ENCODE data around the gene SIRT6. TPM values are rescaled to one million over a fixed set of nuclear protein-coding genes. Genes with fewer than 3 reads are reported as not detected.

Gene SIRT6
- total and polyA plus RNA-seq, 2 donors (not counting 1 experiment from before 2014, with no cell fraction given), result 8.8 to 9.2 TPM

DNA sequence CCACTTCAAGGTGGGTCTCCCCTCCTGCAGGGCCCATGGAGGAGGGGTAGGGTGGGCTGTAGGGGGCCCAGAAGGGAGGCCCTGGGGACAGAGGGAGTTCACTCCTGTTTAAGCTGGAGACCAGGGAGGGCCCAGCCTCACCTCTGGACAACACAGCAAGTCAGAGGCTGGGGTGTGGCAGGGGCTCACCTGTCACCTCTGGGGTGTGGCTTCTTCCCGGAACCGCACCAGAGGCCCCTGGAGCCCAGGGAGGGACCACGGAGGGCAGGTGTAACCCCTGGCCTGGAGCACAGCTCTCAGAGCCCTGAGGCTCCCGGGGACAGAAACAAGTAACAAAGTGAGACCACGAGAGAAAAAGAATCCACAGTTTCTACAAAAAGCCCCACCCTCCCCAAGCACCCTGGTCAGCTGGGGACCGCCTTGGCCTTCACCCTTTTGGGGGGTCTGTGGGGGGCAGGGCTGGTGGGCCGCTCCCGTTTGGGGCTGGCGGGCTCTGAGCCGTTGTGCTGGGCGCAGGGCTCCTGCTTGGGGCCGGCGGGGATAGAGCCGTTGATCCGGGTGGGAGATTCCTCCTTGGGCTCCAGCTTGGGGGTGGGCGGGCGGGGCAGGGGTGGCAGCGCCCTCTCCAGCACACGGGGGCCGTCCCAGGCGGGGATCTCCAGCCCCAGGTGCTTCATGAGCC lies 8.0 kb downstream of the SIRT6 start:
- no peak overlapping the region for H3K4me3 ChIP-seq (replicated peaks in 1 of 4; ENCODE audit: control extremely low read depth in 1 of 4, insufficient read depth in 1 of 4, low read depth in 3 of 4, low read length in 4 of 4)
- H3K4me1 ChIP-seq (ENCODE audit: control insufficient read depth, extremely low read depth, insufficient read depth, low read length), result no peaks in the 10 kb centered on the region
- H3K4me2 ChIP-seq (ENCODE audit: extremely low read depth, insufficient read depth, low read length), result no peak overlapping the region
- H3K27me3 ChIP-seq (ENCODE audit: control insufficient read depth, insufficient read depth, low read length), result peaks cover 2% of the 10 kb centered on the region
- H3K27ac ChIP-seq (ENCODE audit: insufficient read depth, low read length), result no peak overlapping the region
- H2AFZ ChIP-seq (ENCODE audit: low read length), result no peak overlapping the region
- H3K9me3 ChIP-seq (ENCODE audit: control insufficient read depth, insufficient read depth, low read depth, low read length), result no peaks in the 10 kb centered on the region
- DNase-seq (ENCODE audit: low read depth in 2 of 2), result no peak
- no peaks in the 10 kb centered on the region for H4K20me1 ChIP-seq (ENCODE audit: control insufficient read depth, extremely low read depth, insufficient read depth, low read length)
- H3K79me2 ChIP-seq (ENCODE audit: control insufficient read depth, insufficient read depth, low read length), result no peaks in the 10 kb centered on the region
- no peak overlapping the region for H3K9ac ChIP-seq (ENCODE audit: insufficient read depth, low read length)
- peaks cover 4% of the 10 kb centered on the region for H3K36me3 ChIP-seq (ENCODE audit: control insufficient read depth, insufficient read depth, low read length)
- TF ChIP-seq, protein P1, sequence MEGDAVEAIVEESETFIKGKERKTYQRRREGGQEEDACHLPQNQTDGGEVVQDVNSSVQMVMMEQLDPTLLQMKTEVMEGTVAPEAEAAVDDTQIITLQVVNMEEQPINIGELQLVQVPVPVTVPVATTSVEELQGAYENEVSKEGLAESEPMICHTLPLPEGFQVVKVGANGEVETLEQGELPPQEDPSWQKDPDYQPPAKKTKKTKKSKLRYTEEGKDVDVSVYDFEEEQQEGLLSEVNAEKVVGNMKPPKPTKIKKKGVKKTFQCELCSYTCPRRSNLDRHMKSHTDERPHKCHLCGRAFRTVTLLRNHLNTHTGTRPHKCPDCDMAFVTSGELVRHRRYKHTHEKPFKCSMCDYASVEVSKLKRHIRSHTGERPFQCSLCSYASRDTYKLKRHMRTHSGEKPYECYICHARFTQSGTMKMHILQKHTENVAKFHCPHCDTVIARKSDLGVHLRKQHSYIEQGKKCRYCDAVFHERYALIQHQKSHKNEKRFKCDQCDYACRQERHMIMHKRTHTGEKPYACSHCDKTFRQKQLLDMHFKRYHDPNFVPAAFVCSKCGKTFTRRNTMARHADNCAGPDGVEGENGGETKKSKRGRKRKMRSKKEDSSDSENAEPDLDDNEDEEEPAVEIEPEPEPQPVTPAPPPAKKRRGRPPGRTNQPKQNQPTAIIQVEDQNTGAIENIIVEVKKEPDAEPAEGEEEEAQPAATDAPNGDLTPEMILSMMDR (conservative IDR thresholded peaks at IDR 0.05 in 1 of 2, IDR thresholded peaks at IDR 0.05 in 1 of 2; ENCODE audit: low read depth in 1 of 2, low read length in 2 of 2), result no peak
- no peak for TF ChIP-seq EZH2 (IDR thresholded peaks at IDR 0.05; ENCODE audit: low read length, missing control alignments)

DNA sequence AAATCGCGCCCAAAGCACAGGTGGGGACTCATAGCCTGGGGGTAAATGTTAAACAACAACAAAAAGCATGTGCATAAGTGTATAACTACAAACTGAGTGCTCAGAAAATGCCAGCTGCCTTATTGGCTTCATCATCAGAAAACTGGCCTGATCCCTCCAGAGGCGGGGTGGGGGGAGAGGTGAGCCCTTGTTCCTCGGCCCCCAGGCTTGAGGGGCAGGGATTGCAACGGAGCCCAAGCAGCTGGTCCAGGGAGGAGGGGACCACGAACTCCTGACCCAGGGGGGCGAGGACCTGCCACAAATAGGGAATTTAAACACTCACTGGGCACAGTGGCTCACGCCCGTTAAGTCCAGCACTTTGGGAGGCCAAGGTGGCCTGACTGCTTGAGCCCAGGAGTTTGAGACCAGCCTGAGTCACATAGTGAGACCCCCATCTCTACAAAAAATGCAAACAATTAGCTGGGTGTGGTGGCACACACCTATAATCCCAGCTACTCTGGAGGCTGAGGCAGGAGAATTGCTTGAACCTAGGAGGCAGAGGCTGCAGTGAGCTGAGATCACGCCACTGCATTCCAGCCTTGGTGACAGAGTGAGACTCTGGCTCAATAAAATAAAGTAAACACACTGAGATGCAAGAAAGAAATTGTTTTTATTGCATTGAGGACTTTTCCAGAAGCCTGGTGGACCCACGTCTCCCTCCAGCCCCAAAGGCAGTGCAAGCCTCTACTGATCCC lies 8.7 kb downstream of the SIRT6 start:
- Histone ChIP-seq H2AFZ (ENCODE audit: low read length) (no peak overlapping the region), H3K4me2 (ENCODE audit: extremely low read depth, insufficient read depth, low read length) (no peak overlapping the region)

DNA sequence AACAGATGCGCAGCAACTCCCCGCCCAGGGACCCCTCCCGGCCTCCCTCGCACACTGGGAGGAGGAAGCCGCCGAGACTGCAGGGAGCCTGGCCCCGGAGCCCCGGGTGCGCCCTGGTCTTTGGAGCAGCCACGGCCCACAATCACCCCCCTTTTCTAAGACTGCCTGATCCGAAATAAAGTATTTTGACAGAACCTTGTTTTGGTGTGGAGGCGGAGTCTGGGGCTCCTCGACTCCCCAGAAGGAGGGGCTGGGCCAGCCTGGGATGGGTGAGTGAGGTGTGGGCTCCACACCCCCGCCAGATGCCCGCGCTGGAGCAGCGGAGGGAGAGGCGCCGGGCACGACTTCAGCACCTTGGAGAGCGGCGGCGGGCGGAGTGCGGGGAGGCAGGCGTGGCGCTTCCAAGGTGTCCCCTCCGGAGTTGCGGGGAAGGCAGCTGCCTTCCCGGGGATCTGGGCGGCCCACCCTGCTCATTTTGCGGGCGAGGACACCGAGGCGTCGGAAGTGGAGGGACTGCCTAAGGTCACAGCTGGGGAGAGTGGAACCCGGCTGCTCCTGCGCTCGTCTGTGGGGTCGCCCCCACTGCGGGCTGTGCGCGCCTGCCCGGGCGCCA lies 9.4 kb downstream of the SIRT6 start:
- peak; percentile 21 to 30 for DNase-seq (ENCODE audit: low read depth in 2 of 2)

More for the DNA sequence above, 8.7 kb downstream of the SIRT6 start:
- TF ChIP-seq, protein P1 (conservative IDR thresholded peaks at IDR 0.05 in 1 of 2, IDR thresholded peaks at IDR 0.05 in 1 of 2; ENCODE audit: low read depth in 1 of 2, low read length in 2 of 2), result no peak
- no peak for TF ChIP-seq EZH2 (IDR thresholded peaks at IDR 0.05; ENCODE audit: low read length, missing control alignments)
- Histone ChIP-seq H3K9me3 (ENCODE audit: control insufficient read depth, insufficient read depth, low read depth, low read length) (no peaks in the 10 kb centered on the region), H3K36me3 (ENCODE audit: control insufficient read depth, insufficient read depth, low read length) (peaks cover 4% of the 10 kb centered on the region), H4K20me1 (ENCODE audit: control insufficient read depth, extremely low read depth, insufficient read depth, low read length) (no peaks in the 10 kb centered on the region), H3K27ac (ENCODE audit: insufficient read depth, low read length) (no peak overlapping the region), H3K4me3 (replicated peaks in 1 of 4; ENCODE audit: control extremely low read depth in 1 of 4, insufficient read depth in 1 of 4, low read depth in 3 of 4, low read length in 4 of 4) (no peak overlapping the region), H3K9ac (ENCODE audit: insufficient read depth, low read length) (no peak overlapping the region), H3K79me2 (ENCODE audit: control insufficient read depth, insufficient read depth, low read length) (no peaks in the 10 kb centered on the region), H3K27me3 (ENCODE audit: control insufficient read depth, insufficient read depth, low read length) (peaks cover 2% of the 10 kb centered on the region), H3K4me1 (ENCODE audit: control insufficient read depth, extremely low read depth, insufficient read depth, low read length) (no peaks in the 10 kb centered on the region)
- no peak for DNase-seq (ENCODE audit: low read depth in 2 of 2)

More for the DNA sequence above, 9.4 kb downstream of the SIRT6 start:
- no peak overlapping the region for H2AFZ ChIP-seq (ENCODE audit: low read length)
- TF ChIP-seq, protein P1 (conservative IDR thresholded peaks at IDR 0.05 in 1 of 2, IDR thresholded peaks at IDR 0.05 in 1 of 2; ENCODE audit: low read depth in 1 of 2, low read length in 2 of 2), result no peak
- TF ChIP-seq EZH2 (IDR thresholded peaks at IDR 0.05; ENCODE audit: low read length, missing control alignments), result no peak
- H3K9me3 ChIP-seq (ENCODE audit: control insufficient read depth, insufficient read depth, low read depth, low read length), result no peaks in the 10 kb centered on the region
- H3K4me3 ChIP-seq (replicated peaks in 1 of 4; ENCODE audit: control extremely low read depth in 1 of 4, insufficient read depth in 1 of 4, low read depth in 3 of 4, low read length in 4 of 4), result no peak overlapping the region
- no peaks in the 10 kb centered on the region for H3K79me2 ChIP-seq (ENCODE audit: control insufficient read depth, insufficient read depth, low read length)
- peaks cover 2% of the 10 kb centered on the region for H3K27me3 ChIP-seq (ENCODE audit: control insufficient read depth, insufficient read depth, low read length)
- no peak overlapping the region for H3K4me2 ChIP-seq (ENCODE audit: extremely low read depth, insufficient read depth, low read length)
- no peaks in the 10 kb centered on the region for H4K20me1 ChIP-seq (ENCODE audit: control insufficient read depth, extremely low read depth, insufficient read depth, low read length)
- no peak overlapping the region for H3K9ac ChIP-seq (ENCODE audit: insufficient read depth, low read length)
- no peak overlapping the region for H3K27ac ChIP-seq (ENCODE audit: insufficient read depth, low read length)
- H3K4me1 ChIP-seq (ENCODE audit: control insufficient read depth, extremely low read depth, insufficient read depth, low read length), result no peaks in the 10 kb centered on the region
- peaks cover 4% of the 10 kb centered on the region for H3K36me3 ChIP-seq (ENCODE audit: control insufficient read depth, insufficient read depth, low read length)

All from fibroblast of lung (primary cell).